ENCODE measurements around the gene UBE2U. TPM values are rescaled to one million over a fixed set of nuclear protein-coding genes. Genes with fewer than 3 reads are reported as not detected.

Gene UBE2U
- polyA plus RNA-seq, 1 donor (not counting 4 experiments of a cell fraction or from before 2014, with no cell fraction given), result not detected

GRCh38 chr1:64304823-64305222 is 101.4 kb downstream of the UBE2U start:
- Histone ChIP-seq H3K9ac (ENCODE audit: control insufficient read depth, extremely low read depth, insufficient read depth, low read length) (no peak overlapping the region), H2AFZ (ENCODE audit: control insufficient read depth, low read length) (no peak overlapping the region), H3K4me3 (ENCODE audit: control insufficient read depth in 2 of 3, extremely low read depth in 1 of 3, insufficient read depth in 2 of 3, low read depth in 1 of 3, low read length in 3 of 3) (no peak overlapping the region), H3K36me3 (ENCODE audit: control insufficient read depth in 2 of 2, extremely low read depth in 1 of 2, insufficient read depth in 2 of 2, low read length in 2 of 2) (no peaks in the 10 kb centered on the region), H3K9me1 (ENCODE audit: control insufficient read depth, extremely low read depth, insufficient read depth, low read length) (no peaks in the 10 kb centered on the region), H4K20me1 (ENCODE audit: control insufficient read depth, extremely low read depth, insufficient read depth, low read length) (no peaks in the 10 kb centered on the region), H3K27ac (ENCODE audit: control insufficient read depth, insufficient read depth, low read length) (no peak overlapping the region), H3K4me2 (ENCODE audit: control insufficient read depth, extremely low read depth, insufficient read depth, low read depth, low read length) (no peak overlapping the region), H3K4me1 (ENCODE audit: control insufficient read depth, extremely low read depth, insufficient read depth, low read length) (peaks cover 10% of the 10 kb centered on the region), H3K27me3 (ENCODE audit: control insufficient read depth, extremely low read depth, insufficient read depth, low read length) (no peaks in the 10 kb centered on the region), H3K79me2 (ENCODE audit: control insufficient read depth, insufficient read depth, low read length) (no peaks in the 10 kb centered on the region), H3K9me3 (ENCODE audit: control insufficient read depth, low read depth, low read length) (no peaks in the 10 kb centered on the region)
- no peak for TF ChIP-seq EZH2 (IDR thresholded peaks at IDR 0.05; ENCODE audit: low read length)
- TF ChIP-seq, protein P1, sequence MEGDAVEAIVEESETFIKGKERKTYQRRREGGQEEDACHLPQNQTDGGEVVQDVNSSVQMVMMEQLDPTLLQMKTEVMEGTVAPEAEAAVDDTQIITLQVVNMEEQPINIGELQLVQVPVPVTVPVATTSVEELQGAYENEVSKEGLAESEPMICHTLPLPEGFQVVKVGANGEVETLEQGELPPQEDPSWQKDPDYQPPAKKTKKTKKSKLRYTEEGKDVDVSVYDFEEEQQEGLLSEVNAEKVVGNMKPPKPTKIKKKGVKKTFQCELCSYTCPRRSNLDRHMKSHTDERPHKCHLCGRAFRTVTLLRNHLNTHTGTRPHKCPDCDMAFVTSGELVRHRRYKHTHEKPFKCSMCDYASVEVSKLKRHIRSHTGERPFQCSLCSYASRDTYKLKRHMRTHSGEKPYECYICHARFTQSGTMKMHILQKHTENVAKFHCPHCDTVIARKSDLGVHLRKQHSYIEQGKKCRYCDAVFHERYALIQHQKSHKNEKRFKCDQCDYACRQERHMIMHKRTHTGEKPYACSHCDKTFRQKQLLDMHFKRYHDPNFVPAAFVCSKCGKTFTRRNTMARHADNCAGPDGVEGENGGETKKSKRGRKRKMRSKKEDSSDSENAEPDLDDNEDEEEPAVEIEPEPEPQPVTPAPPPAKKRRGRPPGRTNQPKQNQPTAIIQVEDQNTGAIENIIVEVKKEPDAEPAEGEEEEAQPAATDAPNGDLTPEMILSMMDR (optimal IDR thresholded peaks at IDR 0.05 in 1 of 3, IDR thresholded peaks at IDR 0.05 in 1 of 3, conservative IDR thresholded peaks at IDR 0.05 in 1 of 3; ENCODE audit: extremely low read depth in 1 of 3, insufficient read depth in 2 of 3, low read length in 3 of 3), result no peak
- FAIRE-seq (no peak), DNase-seq (ENCODE audit: low read depth, low spot score) (no peak)
- dilution Hi-C loops (cut with MboI; ENCODE audit: extremely low pct_ligation_motif_present, low sequenced_read_pairs), result no loop called here

DNA sequence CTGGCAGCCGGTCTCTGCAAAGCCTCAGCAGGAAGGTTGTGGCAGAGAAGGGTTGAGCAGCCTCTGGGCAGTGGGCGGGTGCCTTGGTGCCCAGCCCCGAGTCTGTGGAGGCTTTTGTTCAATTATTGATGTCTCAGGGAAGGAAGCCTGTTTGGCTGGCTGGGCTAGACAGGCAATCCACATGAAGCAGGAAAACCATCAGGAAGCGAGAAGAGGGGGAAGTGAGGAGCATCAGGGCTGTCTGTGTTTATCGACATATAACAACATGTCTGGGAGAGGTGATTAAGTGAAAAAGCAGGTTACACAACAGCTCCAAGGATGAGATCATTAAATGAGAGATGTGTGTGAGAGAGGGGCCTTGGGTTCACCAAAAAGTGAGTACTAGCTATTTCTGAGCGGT is 105.4 kb downstream of the UBE2U start:
- Histone ChIP-seq H3K9me3 (ENCODE audit: control insufficient read depth, low read depth, low read length) (no peaks in the 10 kb centered on the region), H4K20me1 (ENCODE audit: control insufficient read depth, extremely low read depth, insufficient read depth, low read length) (no peaks in the 10 kb centered on the region), H3K9me1 (ENCODE audit: control insufficient read depth, extremely low read depth, insufficient read depth, low read length) (no peaks in the 10 kb centered on the region), H3K4me2 (ENCODE audit: control insufficient read depth, extremely low read depth, insufficient read depth, low read depth, low read length) (peak overlapping the region; percentile 61), H3K36me3 (ENCODE audit: control insufficient read depth in 2 of 2, extremely low read depth in 1 of 2, insufficient read depth in 2 of 2, low read length in 2 of 2) (no peaks in the 10 kb centered on the region), H3K27ac (ENCODE audit: control insufficient read depth, insufficient read depth, low read length) (peak overlapping the region; percentile 15), H3K79me2 (ENCODE audit: control insufficient read depth, insufficient read depth, low read length) (no peaks in the 10 kb centered on the region), H3K4me1 (ENCODE audit: control insufficient read depth, extremely low read depth, insufficient read depth, low read length) (peaks cover 10% of the 10 kb centered on the region), H3K9ac (ENCODE audit: control insufficient read depth, extremely low read depth, insufficient read depth, low read length) (peak overlapping the region; percentile 19), H3K4me3 (ENCODE audit: control insufficient read depth in 2 of 3, extremely low read depth in 1 of 3, insufficient read depth in 2 of 3, low read depth in 1 of 3, low read length in 3 of 3) (no peak overlapping the region), H2AFZ (ENCODE audit: control insufficient read depth, low read length) (peak overlapping the region; percentile 69), H3K27me3 (ENCODE audit: control insufficient read depth, extremely low read depth, insufficient read depth, low read length) (no peaks in the 10 kb centered on the region)
- dilution Hi-C loops (cut with MboI; ENCODE audit: extremely low pct_ligation_motif_present, low sequenced_read_pairs), result no loop called here
- peak; percentile 23 for DNase-seq (ENCODE audit: low read depth, low spot score)
- no peak for TF ChIP-seq EZH2 (IDR thresholded peaks at IDR 0.05; ENCODE audit: low read length)
- TF ChIP-seq, protein P1 (optimal IDR thresholded peaks at IDR 0.05 in 1 of 3, IDR thresholded peaks at IDR 0.05 in 1 of 3, conservative IDR thresholded peaks at IDR 0.05 in 1 of 3; ENCODE audit: extremely low read depth in 1 of 3, insufficient read depth in 2 of 3, low read length in 3 of 3), result no peak
- FAIRE-seq, result peak; percentile 92

Measured in keratinocyte (primary cell).